GM12873 (cell line): Measurements from ENCODE around the gene SH3PXD2B.

ENCODE experiments used
- CTCF ChIP-seq: IDR thresholded peaks from 2 replicates; pipeline ENCODE4 v1.5.1; 2012; ENCODE audit warnings: low read depth, mild to moderate bottlenecking, moderate library complexity, low read length, control low read depth; ENCODE audit not compliant: insufficient read depth; ENCODE audit errors: missing control alignments

Gene SH3PXD2B

GRCh38 chr5:172473427-172473826 lies 19.1 kb upstream of the SH3PXD2B start:
- no peak for TF ChIP-seq CTCF

- no peak for TF ChIP-seq CTCF
These were observed 15.4 kb upstream of the SH3PXD2B start for GRCh38 chr5:172469697-172470096.

GRCh38 chr5:172466062-172466461 lies 11.7 kb upstream of the SH3PXD2B start:
- no peak for TF ChIP-seq CTCF

GRCh38 chr5:172463031-172463430 lies 8.7 kb upstream of the SH3PXD2B start:
- TF ChIP-seq CTCF = no peak

GRCh38 chr5:172459783-172460165 lies 5.4 kb upstream of the SH3PXD2B start:
- no peak for TF ChIP-seq CTCF

- TF ChIP-seq CTCF = no peak
These were observed 4.9 kb upstream of the SH3PXD2B start for GRCh38 chr5:172458976-172459782.

GRCh38 chr5:172456076-172456722 lies 1.9 kb upstream of the SH3PXD2B start:
- no peak for TF ChIP-seq CTCF
